ENCODE measurements around the gene ZNF423. TPM values are rescaled to one million over a fixed set of nuclear protein-coding genes. Genes with fewer than 3 reads are reported as not detected.
A peak's percentile ranks its signal among the peaks of the same experiment; 100 is the strongest.

The ZNF423 gene
- total RNA-seq, 1 donor from 2014 or later: 12.3 TPM

DNA sequence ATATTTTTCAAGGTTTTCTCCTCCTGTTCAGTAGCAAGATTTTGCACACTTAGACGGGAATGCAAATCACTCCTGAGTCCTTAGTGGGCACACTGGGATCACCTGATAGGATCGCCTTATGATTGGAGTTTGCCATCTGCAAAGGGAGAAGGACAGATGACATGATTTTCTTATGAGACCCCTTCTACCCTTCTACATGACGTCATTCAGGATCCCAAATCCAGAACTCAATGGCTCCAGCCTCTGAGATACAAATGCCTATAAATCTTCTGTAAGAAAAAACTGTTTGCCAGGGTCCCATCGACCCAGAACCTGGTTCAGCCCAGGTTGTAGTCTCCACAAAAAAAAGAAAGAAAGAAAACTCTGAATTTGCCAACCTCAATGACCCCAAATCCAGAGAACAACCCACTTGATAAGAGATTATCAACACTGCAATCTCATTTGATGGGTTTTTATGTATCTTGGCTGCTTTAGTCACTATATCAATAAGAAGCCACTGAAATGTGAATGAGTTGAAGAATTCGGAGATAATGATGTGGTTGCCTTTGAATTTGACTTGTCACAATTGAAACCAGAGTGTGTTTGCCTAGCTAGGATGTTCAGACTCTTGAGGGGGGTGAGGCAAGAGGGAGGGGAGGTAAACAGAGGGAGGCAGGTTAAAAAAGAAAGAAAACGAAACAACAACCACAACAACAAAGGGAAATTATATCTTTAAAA, 6.7 kb downstream of the ZNF423 start:
- no peak for DNase-seq (ENCODE audit: low spot score)

DNA sequence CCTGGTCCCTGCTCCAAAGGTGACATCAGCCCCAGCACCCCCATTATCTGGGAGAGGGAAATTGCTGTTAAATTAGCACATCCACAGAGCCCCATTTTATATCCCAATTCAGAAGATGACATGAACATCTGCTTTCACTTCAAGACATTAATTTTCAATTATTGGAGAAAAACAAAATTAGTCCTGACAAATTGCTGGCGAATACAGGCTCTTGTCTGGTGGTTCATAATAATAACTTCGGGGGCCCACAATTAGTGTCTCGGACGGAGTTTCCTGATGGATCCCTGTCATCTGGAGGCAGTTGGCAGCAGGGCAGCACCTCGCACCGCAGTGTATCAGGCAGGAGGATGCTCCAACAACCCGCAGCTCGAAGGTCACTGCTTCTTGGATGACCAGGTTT, 7.4 kb downstream of the ZNF423 start:
- no peak for DNase-seq (ENCODE audit: low spot score)

DNA sequence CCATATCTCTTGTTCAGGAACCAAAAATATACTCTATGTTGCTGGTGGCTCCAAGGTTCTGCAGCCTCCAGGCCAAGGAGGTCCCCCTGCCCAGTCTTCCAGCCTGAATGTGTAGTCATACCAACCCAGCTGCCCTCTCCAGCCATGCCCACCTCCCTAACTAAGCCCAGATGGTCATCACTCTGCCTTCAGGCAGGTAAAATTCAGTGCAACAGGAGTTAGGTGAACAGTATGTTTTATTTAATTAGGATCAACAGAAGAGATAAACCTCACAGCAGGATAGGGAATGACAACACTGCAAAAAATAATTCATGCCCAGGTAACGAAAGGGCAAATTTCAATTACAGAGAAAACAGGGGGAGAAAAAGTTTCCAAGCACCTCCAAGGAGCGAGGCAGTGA, 9.1 kb downstream of the ZNF423 start:
- no peak for DNase-seq (ENCODE audit: low spot score)

DNA sequence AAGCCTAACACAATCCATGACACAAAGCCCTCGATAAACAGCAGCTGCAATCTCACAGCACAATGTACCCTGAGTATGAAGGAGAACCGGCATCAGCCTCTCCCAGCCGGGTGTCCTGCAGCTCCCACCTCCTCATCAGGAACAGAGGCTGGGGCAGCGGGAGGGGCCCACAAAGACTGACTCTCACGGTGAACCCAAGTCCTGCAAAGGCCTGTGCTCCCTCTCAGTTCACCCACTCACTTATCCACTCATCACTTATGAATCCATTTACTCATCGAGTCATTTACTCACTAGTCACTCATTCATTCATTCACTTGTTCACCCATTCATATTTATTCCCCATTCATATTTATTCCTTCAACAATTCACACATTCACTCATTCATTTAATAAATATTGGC, 11.6 kb downstream of the ZNF423 start:
- DNase-seq (ENCODE audit: low spot score): no peak

DNA sequence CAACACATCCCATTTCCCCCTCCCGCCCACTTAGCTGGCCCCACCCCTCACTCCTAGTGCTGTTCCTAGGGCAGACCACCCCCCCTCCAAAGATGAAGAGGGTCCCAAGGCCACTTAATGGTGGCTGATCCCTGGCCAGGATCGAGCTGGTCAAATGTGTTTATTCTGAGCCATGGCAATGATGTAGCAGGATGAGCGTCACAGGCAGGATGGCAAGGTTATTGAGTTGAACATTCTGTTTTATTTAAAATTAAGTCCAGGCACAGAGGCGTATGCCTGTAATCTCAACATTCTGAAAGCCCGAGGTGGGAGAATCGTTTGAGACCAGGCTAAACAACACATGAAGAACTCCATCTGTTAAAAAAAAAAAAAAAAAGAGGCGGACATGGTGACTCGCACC, 12.2 kb downstream of the ZNF423 start:
- no peak for DNase-seq (ENCODE audit: low spot score)

DNA sequence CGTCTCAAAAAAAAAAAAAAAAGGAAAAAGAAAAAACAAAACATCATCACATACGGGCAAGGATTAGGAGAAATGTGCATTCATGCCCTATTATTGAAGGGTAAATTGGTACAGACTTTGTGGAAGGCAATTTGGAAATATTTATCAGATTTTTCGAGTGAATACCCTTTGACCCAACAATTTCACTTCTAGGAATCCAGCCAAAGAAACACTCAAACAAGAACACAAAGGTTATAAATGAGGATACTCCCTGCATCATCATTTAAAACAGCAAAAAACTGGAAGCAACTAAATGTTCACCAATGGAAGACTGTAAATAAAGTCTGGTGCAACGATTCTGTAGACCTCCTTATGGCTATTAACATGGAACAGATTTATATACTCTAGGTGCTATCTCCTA, 12.9 kb downstream of the ZNF423 start:
- no peak for DNase-seq (ENCODE audit: low spot score)

GRCh38 chr16:49839017-49839825, 16.7 kb downstream of the ZNF423 start:
- peak; percentile 52 for DNase-seq (ENCODE audit: low spot score)

DNA sequence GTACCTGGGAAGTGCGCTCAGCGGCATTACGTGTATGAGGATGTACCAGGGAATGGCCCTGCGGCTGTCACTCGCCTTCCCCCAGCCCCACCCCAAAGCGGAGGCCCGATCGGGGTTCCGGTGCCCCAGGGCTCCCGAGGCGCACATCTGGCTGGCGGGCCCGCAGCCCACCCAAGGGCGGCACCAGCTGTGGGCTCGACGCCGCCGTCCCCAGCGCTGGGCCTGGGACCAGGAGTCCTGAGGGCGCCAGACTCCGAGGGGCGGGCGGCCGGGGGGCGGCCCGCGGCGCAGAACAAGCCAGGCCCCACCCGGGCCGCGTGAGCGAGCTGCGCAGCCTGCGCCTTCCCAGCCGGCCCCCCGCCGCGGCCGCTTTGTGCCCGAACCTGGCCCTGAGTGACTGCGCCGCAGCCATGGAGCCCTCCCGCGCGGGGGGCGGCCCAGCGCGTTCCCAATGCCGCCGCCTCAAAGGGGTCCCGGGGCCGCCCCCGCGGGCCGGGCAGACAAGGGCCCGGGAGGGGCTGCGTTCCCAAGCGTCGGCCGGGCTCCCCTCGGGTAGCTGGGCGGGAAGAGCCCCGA, 17.4 kb downstream of the ZNF423 start:
- DNase-seq (ENCODE audit: low spot score): peak; percentile 63

GRCh38 chr16:49837688-49838410, 18.1 kb downstream of the ZNF423 start:
- peak; percentile 54 for DNase-seq (ENCODE audit: low spot score)

GRCh38 chr16:49836668-49837067, 19.2 kb downstream of the ZNF423 start:
- no peak for DNase-seq (ENCODE audit: low spot score)

GRCh38 chr16:49836218-49836617, 19.7 kb downstream of the ZNF423 start:
- DNase-seq (ENCODE audit: low spot score): no peak

- peak; percentile 92 for DNase-seq (ENCODE audit: low spot score)
These were observed 20.6 kb downstream of the ZNF423 start for GRCh38 chr16:49835161-49835777.

DNA sequence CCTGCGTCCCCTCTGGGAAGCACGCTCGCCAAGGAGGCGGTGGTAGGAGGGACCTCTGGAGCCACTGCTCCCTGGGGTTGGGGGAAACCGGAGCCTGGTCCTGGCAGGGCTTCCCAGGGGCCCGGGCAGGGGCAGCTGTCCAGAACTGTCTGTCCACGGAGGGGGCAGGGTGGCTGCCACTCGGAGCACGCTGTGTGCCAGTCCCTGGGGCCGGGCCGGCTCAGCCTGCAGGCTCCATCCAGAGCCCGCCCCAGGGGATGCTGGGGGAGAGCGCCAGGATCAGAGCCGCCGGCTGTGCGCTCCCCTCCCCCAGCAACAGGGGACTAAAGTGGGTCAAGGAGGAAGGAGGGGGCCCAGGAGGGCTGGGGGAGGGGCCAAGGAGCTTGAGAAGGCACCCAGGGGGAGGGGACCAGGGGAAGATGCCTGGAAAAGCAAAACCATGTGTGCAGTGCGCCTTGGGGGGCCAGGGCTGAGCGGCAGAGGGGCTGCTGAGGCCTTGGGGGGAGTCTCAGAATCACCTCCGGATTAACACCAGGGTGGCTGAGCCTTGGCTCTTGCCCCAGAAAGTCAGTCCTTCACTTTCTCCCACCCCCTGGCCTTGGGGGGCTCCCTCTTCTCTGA, 21.3 kb downstream of the ZNF423 start:
- DNase-seq (ENCODE audit: low spot score): peak; percentile 97

DNA sequence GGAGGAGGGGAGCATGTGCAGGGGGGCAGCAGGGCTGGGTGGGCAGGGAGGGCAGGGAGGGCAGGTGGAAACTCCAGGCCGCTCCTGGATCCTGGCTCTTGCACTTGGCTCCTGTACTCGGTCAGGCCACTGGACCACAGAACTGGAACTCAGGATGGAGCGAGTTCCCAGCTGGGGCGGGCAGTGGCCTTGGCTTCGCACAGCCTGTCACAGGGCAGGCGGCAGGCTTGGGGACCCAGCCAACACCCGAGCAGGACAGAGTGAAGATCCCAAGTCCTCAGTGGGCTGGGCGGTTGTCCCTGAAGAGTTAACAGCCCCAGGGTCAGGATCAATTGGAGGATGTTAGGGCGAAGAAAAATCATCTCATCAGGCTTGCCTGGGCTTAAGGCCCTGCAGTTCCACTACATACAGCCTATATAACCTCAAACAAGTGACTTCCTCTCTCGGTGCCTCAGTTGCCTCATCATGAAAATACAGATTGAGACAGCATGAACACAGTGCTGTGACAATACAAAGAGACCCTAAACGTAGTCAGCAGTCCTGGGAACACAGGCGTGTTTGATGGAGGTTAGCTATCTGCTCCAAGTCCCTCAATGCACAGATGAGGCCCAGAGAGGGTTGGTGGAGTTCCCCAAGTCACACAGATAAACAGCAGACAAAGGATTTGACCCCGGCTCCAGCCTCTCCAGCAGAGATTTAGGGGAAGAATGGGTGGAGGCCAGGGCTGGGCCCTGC, 21.9 kb downstream of the ZNF423 start:
- DNase-seq (ENCODE audit: low spot score): peak; percentile 39

DNA sequence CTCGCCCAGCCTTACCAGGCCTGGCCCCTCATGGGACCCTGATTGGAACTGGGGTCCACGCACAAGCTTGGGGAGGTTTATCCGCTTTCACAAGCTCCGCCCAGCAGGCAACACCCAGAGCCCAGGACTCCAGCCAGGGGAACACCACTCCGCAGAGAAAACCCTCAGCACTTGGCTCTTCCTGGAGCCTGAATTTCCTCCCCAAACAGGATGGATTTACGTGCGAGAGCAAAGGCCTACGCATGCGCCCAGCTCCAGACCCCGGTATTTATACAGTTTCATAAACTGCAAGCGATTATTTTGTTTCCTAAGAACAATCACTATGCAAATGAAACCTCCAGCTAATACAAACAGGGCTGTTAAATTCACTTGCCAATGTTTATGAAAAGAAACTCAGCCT, 22.8 kb downstream of the ZNF423 start:
- DNase-seq (ENCODE audit: low spot score): peak; percentile 88

- peak; percentile 89 for DNase-seq (ENCODE audit: low spot score)
These were observed 23.7 kb downstream of the ZNF423 start for GRCh38 chr16:49832177-49832576.

- DNase-seq (ENCODE audit: low spot score): no peak
These were observed 25.0 kb downstream of the ZNF423 start for GRCh38 chr16:49830873-49831272.

DNA sequence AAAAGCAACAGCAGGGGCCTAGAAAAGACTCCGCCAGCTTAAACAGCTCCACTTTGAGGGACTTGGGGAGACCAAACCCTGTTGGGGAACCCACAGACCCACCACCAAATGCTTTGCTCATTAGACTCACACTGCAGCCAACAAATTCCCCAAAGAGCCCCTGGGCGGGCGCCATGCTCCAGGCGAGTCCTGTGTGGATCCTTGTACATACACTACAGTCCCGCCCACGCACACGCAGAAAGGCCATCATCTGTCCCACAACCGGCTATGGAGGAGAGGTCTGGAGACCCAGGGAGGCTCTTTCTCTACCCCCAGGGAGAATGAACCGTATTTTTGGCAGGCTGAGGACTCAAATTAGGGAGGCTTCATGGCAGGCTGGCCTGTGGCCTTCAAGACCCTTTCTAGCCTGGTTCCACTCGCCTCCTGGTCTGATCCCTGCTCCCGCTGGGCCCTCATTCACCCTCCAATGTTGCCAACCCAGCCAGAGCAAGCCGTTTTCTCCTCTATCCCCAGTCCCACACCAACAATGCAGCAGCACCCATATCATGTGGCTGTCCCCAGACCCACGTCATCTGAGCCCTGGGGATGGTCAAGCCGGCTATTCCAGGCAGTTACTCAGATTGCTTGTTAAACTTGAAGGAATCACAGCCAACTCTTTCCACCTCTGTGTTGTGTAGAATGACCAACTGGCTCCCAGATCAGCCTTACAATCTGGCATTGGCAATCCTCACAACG, 27.2 kb downstream of the ZNF423 start:
- DNase-seq (ENCODE audit: low spot score): no peak

DNA sequence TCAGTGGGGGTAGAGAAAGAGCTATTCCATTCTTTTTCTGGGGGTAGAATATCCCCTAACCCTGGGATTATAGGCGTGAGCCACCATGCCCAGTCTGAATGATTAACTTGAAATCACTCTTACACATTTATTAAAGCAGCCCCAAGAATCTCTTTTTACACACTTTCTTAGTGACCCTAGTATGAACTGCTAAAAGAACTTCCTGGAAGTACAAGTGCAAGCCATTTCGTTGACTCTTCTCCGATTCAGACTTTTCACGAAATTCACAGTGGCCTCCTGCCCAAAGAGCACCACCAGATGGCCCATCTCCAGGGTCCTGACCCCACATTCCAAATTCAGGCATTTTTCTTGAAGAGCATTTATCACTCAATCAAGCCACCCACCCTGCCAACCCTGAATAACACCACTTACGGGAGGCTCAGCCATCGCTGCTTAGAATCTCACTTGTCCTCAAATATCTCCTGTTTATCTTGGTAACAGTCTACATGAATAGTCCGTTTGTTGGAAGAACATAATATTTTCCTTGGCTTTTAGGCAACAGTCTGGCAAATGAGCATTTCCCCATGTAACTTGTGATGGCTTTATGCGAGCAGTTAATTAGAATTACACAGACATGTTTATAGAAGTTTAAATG, 28.0 kb downstream of the ZNF423 start:
- no peak for DNase-seq (ENCODE audit: low spot score)

Data from umbilical cord (tissue), 2 donors.